ENCODE data around the gene CSNK2B.

Gene CSNK2B

GRCh38 chr6:31665501-31666336, at the start of gene CSNK2B:
CSNK2B (plus strand) TSS chr6:31666080; CDS start chr6:31666832, 752 bp downstream.
- peak; percentile 91 for FAIRE-seq

DNA sequence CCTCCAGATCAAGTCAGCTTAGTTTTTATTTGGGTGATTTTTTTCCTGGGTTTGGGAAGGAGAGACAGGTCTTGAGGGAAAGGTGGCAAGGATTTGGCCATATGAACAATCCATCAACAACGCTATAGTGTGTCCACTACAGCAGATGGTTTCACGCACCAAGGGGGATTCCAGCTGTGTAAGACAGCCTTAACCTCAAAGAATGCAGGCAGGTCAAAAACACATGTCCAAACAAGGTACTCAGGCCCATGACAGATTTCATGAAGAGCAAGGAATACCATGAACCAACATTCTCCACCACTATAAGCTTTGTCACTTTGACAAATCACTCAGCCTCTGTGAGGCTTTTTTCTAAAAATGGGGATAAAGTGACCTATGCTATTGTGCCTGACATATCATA, 48.9 kb upstream of the CSNK2B start:
- FAIRE-seq: no peak

GRCh38 chr6:31619805-31620585, 45.9 kb upstream of the CSNK2B start:
- FAIRE-seq: peak; percentile 99

DNA sequence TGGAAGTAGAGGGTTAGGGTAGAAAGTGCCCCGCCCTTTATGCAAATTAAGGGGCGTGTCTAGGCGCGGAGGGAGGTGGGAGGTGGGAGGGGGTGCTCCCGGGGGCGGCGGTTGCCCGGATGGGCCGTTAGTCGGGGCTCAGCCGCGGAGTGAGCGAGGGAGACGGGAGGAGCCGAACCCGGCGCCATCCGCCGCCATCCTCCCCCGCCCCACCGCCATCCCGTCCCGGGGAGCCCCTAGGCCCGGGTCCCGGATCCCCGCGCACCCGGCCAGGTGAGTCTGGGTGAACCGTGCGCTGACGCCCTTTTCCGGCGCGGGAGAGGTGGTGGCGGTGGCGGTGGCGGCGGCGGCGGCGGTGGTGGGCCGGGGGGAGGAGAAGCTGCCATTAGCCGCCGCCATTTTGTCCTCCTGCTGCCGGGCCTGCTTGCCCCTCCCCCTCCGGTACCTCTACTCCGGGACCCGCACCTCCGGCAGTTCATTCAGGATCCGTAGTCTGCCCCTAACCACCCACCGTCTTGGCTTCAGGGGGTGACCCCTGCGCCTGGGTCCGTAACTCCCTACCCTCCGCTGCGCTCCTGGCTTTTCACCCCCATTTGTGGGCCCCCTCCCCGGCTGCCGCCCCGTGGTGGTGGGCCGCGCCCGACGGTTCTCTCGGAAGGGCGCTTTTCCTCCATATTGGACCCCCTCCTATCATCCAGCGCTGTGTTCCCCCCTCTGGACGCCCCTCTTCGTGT, 45.1 kb upstream of the CSNK2B start, which contains the start of gene PRRC2A:
Gene PRRC2A (plus strand): TSS at position 130 of the 734 bp plus-strand sequence. CDS start 2,075 bp downstream, outside the sequence.
- FAIRE-seq: no peak

- no peak for FAIRE-seq
These were observed 44.5 kb upstream of the CSNK2B start for GRCh38 chr6:31621320-31621939.

GRCh38 chr6:31621991-31622390, 43.9 kb upstream of the CSNK2B start:
- no peak for FAIRE-seq

DNA sequence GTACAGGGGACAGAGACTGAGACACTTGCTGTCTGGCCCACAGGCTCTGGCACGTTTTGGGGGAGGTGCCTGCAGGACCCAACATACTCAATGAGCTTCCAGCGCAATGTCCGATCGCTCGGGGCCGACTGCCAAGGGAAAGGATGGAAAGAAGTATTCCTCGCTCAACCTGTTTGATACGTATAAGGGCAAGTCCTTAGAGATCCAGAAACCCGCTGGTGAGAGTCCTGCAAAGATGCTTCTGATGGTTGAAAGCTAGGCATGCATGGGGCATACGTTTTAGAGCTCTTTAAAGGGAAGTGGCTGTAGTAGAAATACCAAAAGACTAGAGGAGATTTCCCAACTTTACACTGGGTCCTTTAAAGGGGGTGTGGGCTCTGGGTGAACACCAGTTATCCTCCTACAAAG, 43.2 kb upstream of the CSNK2B start:
- FAIRE-seq: no peak

DNA sequence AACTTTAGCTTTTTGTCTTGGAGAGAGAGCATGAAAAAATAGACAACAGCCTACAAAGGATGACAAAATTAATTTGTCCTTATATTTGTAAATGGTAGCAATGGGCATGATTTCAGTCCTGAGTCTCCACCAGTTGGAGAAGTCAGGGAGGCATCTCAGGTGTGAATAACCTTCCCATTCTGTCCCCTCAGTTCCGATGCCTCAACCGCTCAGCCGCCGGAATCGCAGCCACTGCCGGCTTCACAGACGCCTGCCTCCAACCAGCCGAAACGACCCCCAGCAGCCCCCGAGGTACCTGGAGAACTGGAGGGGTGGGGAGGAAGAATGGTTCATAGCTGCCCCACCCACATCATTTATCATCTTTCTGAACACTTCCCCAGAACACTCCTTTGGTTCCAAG, 41.8 kb upstream of the CSNK2B start:
- no peak for FAIRE-seq

- no peak for FAIRE-seq
These were observed 38.9 kb upstream of the CSNK2B start for GRCh38 chr6:31626952-31627351.

DNA sequence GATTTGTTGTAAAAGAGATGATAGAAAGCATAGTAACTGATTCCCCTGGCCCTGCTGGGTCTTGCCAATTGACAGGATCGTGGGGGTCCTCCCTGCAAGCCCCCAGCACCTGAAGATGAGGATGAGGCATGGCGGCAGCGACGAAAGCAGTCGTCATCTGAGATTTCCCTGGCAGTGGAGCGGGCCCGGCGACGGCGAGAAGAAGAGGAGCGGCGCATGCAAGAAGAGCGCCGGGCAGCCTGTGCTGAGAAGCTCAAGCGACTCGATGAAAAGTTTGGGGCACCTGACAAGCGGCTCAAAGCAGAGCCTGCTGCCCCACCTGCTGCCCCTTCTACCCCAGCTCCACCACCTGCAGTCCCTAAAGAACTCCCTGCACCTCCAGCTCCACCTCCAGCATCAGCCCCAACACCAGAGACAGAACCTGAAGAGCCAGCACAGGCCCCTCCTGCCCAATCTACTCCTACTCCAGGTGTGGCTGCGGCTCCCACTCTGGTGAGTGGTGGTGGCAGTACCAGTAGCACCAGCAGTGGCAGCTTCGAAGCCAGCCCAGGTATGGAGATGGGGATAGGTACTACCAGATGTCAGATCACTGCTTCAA, 38.1 kb upstream of the CSNK2B start:
- FAIRE-seq: no peak

DNA sequence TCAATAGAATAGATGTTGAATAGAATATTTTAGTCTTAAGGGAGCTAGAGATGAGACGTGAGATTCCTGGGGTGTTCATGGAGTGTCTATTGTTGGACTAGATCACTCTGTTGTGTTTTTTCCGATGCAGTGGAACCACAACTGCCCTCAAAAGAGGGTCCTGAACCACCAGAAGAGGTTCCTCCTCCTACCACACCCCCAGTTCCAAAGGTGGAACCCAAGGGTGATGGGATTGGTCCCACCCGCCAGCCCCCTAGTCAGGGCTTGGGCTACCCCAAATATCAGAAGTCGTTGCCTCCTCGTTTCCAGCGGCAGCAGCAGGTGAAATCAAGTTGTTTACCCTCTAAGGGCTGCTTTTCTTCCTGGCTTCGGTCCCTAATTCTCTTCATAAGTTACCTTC, 36.9 kb upstream of the CSNK2B start:
- no peak for FAIRE-seq

DNA sequence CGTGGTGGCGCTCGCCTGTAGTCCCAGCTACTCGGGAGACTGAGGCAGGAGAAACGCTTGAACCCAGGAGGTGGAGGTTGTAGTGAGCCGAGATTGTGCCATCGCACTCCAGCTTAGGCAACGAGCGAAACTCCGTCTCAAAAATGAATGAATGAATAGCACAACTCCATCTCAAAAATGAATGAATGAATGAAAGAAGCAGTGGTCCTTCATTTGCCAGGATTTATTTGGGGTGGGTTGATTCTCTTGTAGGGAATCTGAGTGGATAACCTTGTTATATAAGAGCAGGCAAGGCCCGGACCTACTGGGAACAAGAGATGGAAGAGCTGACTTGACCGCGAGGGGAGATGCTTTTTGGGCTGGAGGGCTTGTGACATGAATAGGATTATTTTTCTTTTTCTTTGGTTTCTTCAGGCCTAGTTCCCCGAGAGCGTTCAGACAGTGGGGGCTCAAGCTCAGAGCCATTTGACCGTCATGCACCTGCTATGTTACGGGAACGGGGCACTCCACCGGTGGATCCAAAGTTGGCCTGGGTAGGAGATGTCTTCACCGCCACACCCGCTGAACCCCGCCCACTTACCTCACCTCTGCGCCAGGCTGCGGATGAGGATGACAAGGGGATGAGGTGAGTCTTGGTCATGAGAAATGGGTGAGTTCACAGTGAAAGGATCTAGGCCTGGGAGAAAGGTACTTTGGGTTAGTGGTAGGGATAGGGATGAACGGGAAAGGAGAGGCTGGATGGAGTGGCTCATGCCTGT, 35.5 kb upstream of the CSNK2B start:
- no peak for FAIRE-seq

- no peak for FAIRE-seq
These were observed 34.7 kb upstream of the CSNK2B start for GRCh38 chr6:31631209-31631608.

- FAIRE-seq: no peak
These were observed 34.1 kb upstream of the CSNK2B start for GRCh38 chr6:31631681-31632278.

GRCh38 chr6:31632279-31632946, 33.5 kb upstream of the CSNK2B start:
- no peak for FAIRE-seq

DNA sequence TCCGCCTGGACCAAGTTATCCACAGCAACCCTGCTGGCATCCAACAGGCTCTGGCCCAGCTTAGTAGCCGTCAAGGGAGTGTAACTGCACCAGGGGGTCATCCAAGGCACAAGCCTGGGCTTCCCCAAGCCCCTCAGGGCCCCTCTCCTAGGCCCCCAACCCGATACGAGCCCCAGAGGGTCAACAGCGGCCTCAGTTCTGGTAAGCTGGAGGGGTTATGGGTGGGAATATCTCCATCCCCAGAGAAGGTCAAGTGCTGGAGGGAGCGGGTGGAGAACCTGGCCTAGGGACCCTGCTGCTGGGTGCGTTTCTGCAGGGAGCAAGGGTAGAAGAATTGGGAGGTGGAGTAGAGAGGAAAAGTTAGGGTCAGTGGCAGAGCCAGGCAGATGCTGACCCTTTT, 32.4 kb upstream of the CSNK2B start:
- no peak for FAIRE-seq

DNA sequence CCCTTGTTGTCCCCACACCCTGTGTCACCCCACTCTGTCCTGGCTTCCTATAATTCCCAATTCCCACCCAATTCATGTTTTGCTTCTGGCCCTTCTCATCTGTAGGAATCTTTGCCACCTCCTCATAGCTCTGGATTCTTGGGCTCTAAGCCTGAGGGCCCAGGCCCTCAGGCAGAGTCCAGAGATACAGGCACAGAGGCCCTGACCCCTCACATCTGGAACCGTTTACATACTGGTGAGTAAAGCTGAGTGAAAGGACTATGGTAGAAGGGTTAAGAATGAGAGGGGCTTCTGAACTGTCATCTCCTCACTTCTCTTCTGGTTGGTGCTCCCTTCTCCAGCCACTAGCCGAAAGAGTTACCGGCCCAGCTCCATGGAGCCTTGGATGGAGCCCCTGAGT, 31.7 kb upstream of the CSNK2B start:
- no peak for FAIRE-seq

DNA sequence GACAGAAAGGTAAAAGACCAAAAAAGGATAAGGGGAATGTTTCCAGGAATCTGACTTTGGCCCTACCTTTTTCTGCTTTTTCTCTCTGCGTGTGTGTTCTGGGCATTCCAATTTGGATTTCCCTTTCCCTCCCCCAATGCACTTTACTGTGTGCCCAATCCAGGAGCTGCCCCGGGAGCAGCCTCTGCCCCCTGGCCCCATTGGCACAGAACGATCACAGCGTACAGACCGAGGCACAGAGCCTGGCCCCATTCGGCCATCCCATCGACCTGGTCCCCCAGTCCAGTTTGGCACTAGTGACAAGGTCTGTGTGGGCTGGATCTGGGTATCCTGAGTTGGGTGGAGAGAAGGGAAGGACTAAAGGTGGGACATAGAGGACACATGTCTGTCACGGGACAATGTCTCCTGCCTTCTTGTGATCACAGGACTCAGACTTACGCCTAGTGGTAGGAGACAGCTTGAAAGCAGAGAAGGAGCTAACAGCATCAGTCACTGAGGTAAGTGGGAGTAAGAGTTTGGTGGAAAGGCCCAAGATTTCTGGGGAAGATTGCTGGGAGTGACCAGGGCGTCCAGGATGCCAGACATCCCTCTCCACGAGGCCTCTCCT, 30.8 kb upstream of the CSNK2B start:
- no peak for FAIRE-seq

GRCh38 chr6:31636698-31637596, 28.9 kb upstream of the CSNK2B start:
- no peak for FAIRE-seq
